Tibial artery (tissue), 4 donors: ENCODE measurements around the gene KDM1A.

Source experiments
- DNase-seq, 2 donors: peaks; one replicate each; pipeline ENCODE4 v3.0.0-alpha.2; 2019
- H3K27ac ChIP-seq, 2 donors: fragments of 200-600 bp; sonication (generic) in 1 of 2; 1 replicate in 1 of 2; 2 replicates in 1 of 2; pipeline ENCODE4 v1.5.1; 2018 to 2019; ENCODE audit warnings: mild to moderate bottlenecking in 1 of 2
- H3K27me3 ChIP-seq, 2 donors: fragments of 200-600 bp; sonication (generic) in 1 of 2; one replicate each; pipeline versions ENCODE4 v1.5.1 to v1.6.0; 2016 to 2019
- H3K36me3 ChIP-seq, 3 donors: fragments of 200-600 bp; sonication (generic) in 2 of 3; one replicate each; pipeline ENCODE4 v1.5.1; 2016 to 2019; ENCODE audit warnings: mild to moderate bottlenecking in 2 of 3
- H3K4me1 ChIP-seq, 4 donors: fragments of 200-600 bp; sonication (generic) in 2 of 4; 1 replicate in 3 of 4; 2 replicates in 1 of 4; pipeline ENCODE4 v1.5.1; 2016 to 2019
- H3K4me3 ChIP-seq, 2 donors: fragments of 200-600 bp; sonication (generic) in 1 of 2; 1 replicate in 1 of 2; 2 replicates in 1 of 2; pipeline ENCODE4 v1.5.1; 2018 to 2019; ENCODE audit warnings: mild to moderate bottlenecking in 2 of 2
- H3K9me3 ChIP-seq, 3 donors: fragments of 200-600 bp; sonication (generic) in 1 of 3; one replicate each; pipeline ENCODE4 v1.5.1; 2016 to 2019
- CTCF ChIP-seq, 2 experiments: fragments of 200-600 bp in 1 of 2; fragments of 450-650 bp in 1 of 2; IDR thresholded peaks; one replicate each; pipeline ENCODE4 v1.5.1; 2017 to 2019; ENCODE audit warnings: antibody characterized with exemption in 2 of 2, mild to moderate bottlenecking in 1 of 2, moderate library complexity in 1 of 2
- intact Hi-C: fragments of 100-400 bp; cut with DNase I; formaldehyde crosslinking; loops from one replicate; pipeline ENCODE4 v1.15.0; 2023; ENCODE audit warnings: low total_unique reads

Gene KDM1A

GRCh38 chr1:23023174-23023845, 4.0 kb downstream of the KDM1A start:
- DNase-seq, result no peak
- H3K27ac ChIP-seq, result no peak overlapping the region
- peaks cover 0 to 2% (median 0%) of the 10 kb centered on the region in 3 donors for H3K9me3 ChIP-seq
- TF ChIP-seq CTCF (IDR thresholded peaks at IDR 0.05), result no peak
- no peaks in the 10 kb centered on the region for H3K36me3 ChIP-seq
- H3K4me3 ChIP-seq, result no peak overlapping the region
- H3K4me1 ChIP-seq, result peaks cover 0 to 15% (median 8%) of the 10 kb centered on the region in 4 donors
- intact Hi-C loops, result no loop called here
- no peaks in the 10 kb centered on the region for H3K27me3 ChIP-seq

GRCh38 chr1:23026568-23026967, 7.3 kb downstream of the KDM1A start:
- Histone ChIP-seq H3K27ac (no peak overlapping the region), H3K9me3 (peaks cover 0 to 2% (median 0%) of the 10 kb centered on the region in 3 donors), H3K36me3 (no peaks in the 10 kb centered on the region), H3K4me1 (peaks cover 0 to under 1% (median 0%) of the 10 kb centered on the region in 4 donors), H3K4me3 (no peak overlapping the region), H3K27me3 (no peaks in the 10 kb centered on the region)
- no peak for TF ChIP-seq CTCF (IDR thresholded peaks at IDR 0.05)
- intact Hi-C loops, result no loop called here
- DNase-seq, result no peak

- intact Hi-C loops, result no loop called here
- Histone ChIP-seq H3K9me3 (peaks cover 0 to 2% (median 0%) of the 10 kb centered on the region in 3 donors), H3K36me3 (no peaks in the 10 kb centered on the region), H3K4me1 (no peaks in the 10 kb centered on the region), H3K27me3 (no peaks in the 10 kb centered on the region), H3K4me3 (no peak overlapping the region), H3K27ac (no peak overlapping the region)
- DNase-seq, result no peak
- TF ChIP-seq CTCF (IDR thresholded peaks at IDR 0.05), result no peak
These were observed 8.2 kb downstream of the KDM1A start for GRCh38 chr1:23027352-23027907.

- no peaks in the 10 kb centered on the region for H3K27me3 ChIP-seq
- no peak overlapping the region for H3K27ac ChIP-seq
- intact Hi-C loops, result no loop called here
- H3K4me1 ChIP-seq, result no peaks in the 10 kb centered on the region
- no peaks in the 10 kb centered on the region for H3K36me3 ChIP-seq
- H3K9me3 ChIP-seq, result no peaks in the 10 kb centered on the region
- DNase-seq, result no peak
- no peak for TF ChIP-seq CTCF (IDR thresholded peaks at IDR 0.05)
- no peak overlapping the region for H3K4me3 ChIP-seq
These were observed 10.1 kb downstream of the KDM1A start for GRCh38 chr1:23029337-23029736.

- Histone ChIP-seq H3K4me1 (peaks cover 0 to 13% (median 5%) of the 10 kb centered on the region in 4 donors), H3K36me3 (no peaks in the 10 kb centered on the region), H3K9me3 (no peaks in the 10 kb centered on the region), H3K4me3 (no peak overlapping the region), H3K27me3 (no peaks in the 10 kb centered on the region), H3K27ac (no peak overlapping the region)
- TF ChIP-seq CTCF (IDR thresholded peaks at IDR 0.05), result no peak
- no peak for DNase-seq
- intact Hi-C loops, result no loop called here
These were observed 16.7 kb downstream of the KDM1A start for GRCh38 chr1:23035823-23036452.
